GM12878 (cell line): Measurements from ENCODE around the gene MAML3. TPM values are rescaled to one million over a fixed set of nuclear protein-coding genes. Genes with fewer than 3 reads are reported as not detected.

Experiments
- ATAC-seq: fragments of 200-7000 bp; cut with Tn5 transposase; 3 replicates; pipeline ENCODE4 v1.9.1; 2020; ENCODE audit warnings: mild to moderate bottlenecking, moderate library complexity
- BruUV-seq: library from RNA; stranded (reverse); fragments of 400-500 nt; replicated peaks from 2 replicates; lab custom pipeline; 2021; lab: Mats Ljungman, UMichigan
- CTCF ChIA-PET: fragments of 300-600 bp; sonication (Branson Sonifier 250); formaldehyde crosslinking; extraction: SDS; loops from one replicate; lab custom pipeline; 2021; ENCODE audit warnings: inconsistent platforms; lab: Yijun Ruan, JAX
- POLR2A ChIA-PET: fragments of 350-600 bp; formaldehyde crosslinking; extraction: SDS; loops from one replicate; lab custom pipeline; 2021; ENCODE audit warnings: inconsistent platforms; lab: Charles Lee
- RAD21 ChIA-PET: fragments of 300-600 bp; sonication (Branson Sonifier 250); formaldehyde crosslinking; loops from one replicate; lab custom pipeline; 2023; ENCODE audit warnings: antibody characterized with exemption; ENCODE audit not compliant: unreplicated experiment; lab: Charles Lee
- SMC1A ChIA-PET: fragments of 300-600 bp; sonication (Branson Sonifier 250); formaldehyde crosslinking; loops from one replicate; lab custom pipeline; 2023; ENCODE audit not compliant: unreplicated experiment, uncharacterized antibody; lab: Charles Lee
- DNase-seq: peaks from one replicate; pipeline ENCODE4 v3.0.0-alpha.2; 2011; ENCODE audit warnings: low read depth, low spot score
- FAIRE-seq: peaks from 3 replicates; lab custom pipeline; 2011; peaks lifted over from hg19 to GRCh38; lab: Jason Lieb, UNC
- H2AFZ ChIP-seq: 2 replicates; pipeline ENCODE4 v1.6.0; 2011; ENCODE audit warnings: low read depth, low read length, control low read depth; ENCODE audit not compliant: control insufficient read depth
- H3K27ac ChIP-seq: 2 replicates; pipeline ENCODE4 v1.5.1; 2011; ENCODE audit warnings: control low read depth; ENCODE audit not compliant: control insufficient read depth, insufficient read depth
- H3K27me3 ChIP-seq, 2 experiments: replicated peaks in 1 of 2; 2 replicates each; pipeline versions ENCODE4 v1.6.0 to v1.6.1; 2011; ENCODE audit warnings: low read length in 1 of 2; ENCODE audit not compliant: control insufficient read depth in 2 of 2, insufficient read depth in 2 of 2
- H3K36me3 ChIP-seq, 2 experiments: 2 replicates each; pipeline ENCODE4 v1.5.1; 2011; ENCODE audit warnings: low read length in 1 of 2; ENCODE audit not compliant: control insufficient read depth in 2 of 2, insufficient read depth in 2 of 2
- H3K4me1 ChIP-seq: 2 replicates; pipeline ENCODE4 v1.6.1; 2011; ENCODE audit warnings: mild to moderate bottlenecking, low read length, moderate library complexity, mixed read lengths; ENCODE audit not compliant: control insufficient read depth, insufficient read depth
- H3K4me2 ChIP-seq: 2 replicates; pipeline ENCODE4 v1.6.0; 2011; ENCODE audit warnings: control low read depth; ENCODE audit not compliant: control insufficient read depth, insufficient read depth
- H3K4me3 ChIP-seq: fragments of 200-600 bp; sonication (generic); 2 replicates; pipeline ENCODE4 v1.5.1; 2016
- H3K79me2 ChIP-seq: 2 replicates; pipeline ENCODE4 v1.6.0; 2011; ENCODE audit warnings: low read length; ENCODE audit not compliant: control insufficient read depth, insufficient read depth
- H3K9ac ChIP-seq: 2 replicates; pipeline ENCODE4 v1.8.0; 2011; ENCODE audit warnings: low read length, control low read depth, mixed read lengths; ENCODE audit not compliant: control insufficient read depth, insufficient read depth
- H3K9me3 ChIP-seq: replicated peaks from 3 replicates; pipeline ENCODE4 v1.5.1; 2011; ENCODE audit warnings: mild to moderate bottlenecking, low read length; ENCODE audit not compliant: control insufficient read depth, insufficient read depth
- H4K20me1 ChIP-seq: 2 replicates; pipeline ENCODE4 v1.6.0; 2011; ENCODE audit not compliant: control insufficient read depth, insufficient read depth
- CHD2 ChIP-seq: IDR thresholded peaks from 2 replicates; pipeline ENCODE4 v1.6.1; 2011; ENCODE audit warnings: low read depth, low read length, improper control_type of control experiment, borderline replicate concordance
- DPF2 ChIP-seq: fragments of 450-650 bp; IDR thresholded peaks from 2 replicates; pipeline ENCODE4 v1.6.1; 2017; ENCODE audit warnings: mild to moderate bottlenecking
- FOXK2 ChIP-seq: fragments of 450-650 bp; IDR thresholded peaks from 2 replicates; pipeline ENCODE4 v1.6.1; 2017; ENCODE audit warnings: mild to moderate bottlenecking, moderate library complexity
- GABPA ChIP-seq: IDR thresholded peaks from 2 replicates; pipeline ENCODE4 v1.6.1; 2014; ENCODE audit warnings: antibody characterized with exemption, low read depth, mild to moderate bottlenecking, inconsistent platforms
- HCFC1 ChIP-seq: fragments of 150-350 bp; IDR thresholded peaks from 2 replicates; pipeline ENCODE4 v1.6.1; 2014; ENCODE audit warnings: low read length
- IRF4 ChIP-seq: IDR thresholded peaks from 2 replicates; pipeline ENCODE4 v1.6.1; 2011; ENCODE audit warnings: low read depth, low read length
- TBL1XR1 ChIP-seq: IDR thresholded peaks from 2 replicates; pipeline ENCODE4 v1.6.1; 2012; ENCODE audit warnings: low read depth, low read length, improper control_type of control experiment
- YBX1 ChIP-seq: fragments of 450-650 bp; IDR thresholded peaks from 2 replicates; pipeline ENCODE4 v1.6.1; 2016; ENCODE audit warnings: antibody characterized with exemption
- WGBS: methylation state at CpG from one replicate; pipeline ENCODE4 v1.1.6; 2016; ENCODE audit warnings: low lambda C conversion rate; ENCODE audit not compliant: insufficient replicate concordance, insufficient coverage; ENCODE audit errors: missing lambda C conversion rate; 5-methylcytosine and 5-hydroxymethylcytosine counted together
- in situ Hi-C: fragments of 300-500 bp; cut with MboI; formaldehyde crosslinking; loops from 9 replicates; pipeline ENCODE4 v1.14.3; 2018; ENCODE audit warnings: mixed read lengths
- intact Hi-C: fragments of 100-400 bp; cut with micrococcal nuclease; formaldehyde crosslinking; loops from one replicate; pipeline ENCODE4 v1.14.2; 2022; ENCODE audit not compliant: unreplicated experiment
- polyA plus RNA-seq, 11 experiments: library from polyadenylated mRNA; depleted of rRNA in 4 of 11; unstranded in 6 of 11; stranded (reverse) in 5 of 11; fragments of >200 nt; fragmentation: Nextera tagmentation in 4 of 11; fragmentation: Illumina TruSeq in 1 of 11; extraction: Ambion mirVana in 4 of 11; extraction: Trizol in 1 of 11; gene quantifications; 1 replicate in 1 of 11; 2 replicates in 10 of 11; pipeline versions ENCODE4 v1.2.1 to v1.2.3, GENCODE V29; 2011 to 2016; ENCODE audit warnings: inconsistent platforms in 2 of 11, missing spikeins in 2 of 11, low read depth in 1 of 11
- total RNA-seq, 4 experiments: library from RNA; depleted of rRNA in 3 of 4; stranded (reverse); fragments of >200 nt in 3 of 4; fragmentation: Illumina TruSeq in 1 of 4; extraction: Trizol in 1 of 4; gene quantifications; 2 replicates each; pipeline versions ENCODE4 v1.2.1 to v1.2.3, GENCODE V29; 2013 to 2021
- TF ChIP-seq, protein P1 (sequence below): fragments of 450-650 bp; conservative IDR thresholded peaks from 2 replicates; pipeline ENCODE4 v1.6.1; 2017; ENCODE audit warnings: mild to moderate bottlenecking, moderate library complexity
- TF ChIP-seq, protein P2 (sequence below): IDR thresholded peaks from 2 replicates; pipeline ENCODE4 v1.6.1; 2012; ENCODE audit warnings: mild to moderate bottlenecking, low read depth, low read length
- TF ChIP-seq, protein P3 (sequence below): fragments of 450-650 bp; IDR thresholded peaks from 2 replicates; pipeline ENCODE4 v1.6.1; 2017; ENCODE audit warnings: mild to moderate bottlenecking, moderate library complexity
- TF ChIP-seq, protein P4 (sequence below): IDR thresholded peaks from 2 replicates; pipeline ENCODE4 v1.6.1; 2012; ENCODE audit warnings: low read length, inconsistent platforms

The MAML3 gene
- total and polyA plus RNA-seq, 10 of the 15 experiments (the other 5 are each of a cell fraction or from before 2014, with no cell fraction given), result under 0.01 to 0.53 (median 0.06) TPM; not detected in 2

DNA sequence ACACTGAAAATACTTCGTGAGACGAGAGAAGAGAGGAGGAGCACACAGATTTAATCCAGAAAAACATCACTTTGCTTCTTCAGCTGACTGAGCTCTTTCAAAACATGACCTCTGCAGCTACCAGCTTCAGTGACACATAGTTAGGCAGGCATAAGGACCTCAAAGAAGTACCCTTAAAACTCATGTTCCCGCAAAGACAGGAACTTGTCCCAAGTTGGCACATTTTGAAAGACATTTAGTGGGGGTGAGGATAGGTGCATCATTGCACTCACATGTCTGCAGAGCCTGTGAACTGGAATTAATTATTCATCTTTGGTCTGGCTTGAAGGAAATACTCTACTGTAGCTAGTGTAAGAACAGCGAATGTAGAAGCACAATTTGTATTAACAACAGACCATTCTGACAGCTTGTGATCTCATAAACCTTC lies 266.6 kb downstream of the MAML3 start:
- Histone ChIP-seq H3K4me2 (no peak overlapping the region), H3K27me3 (no peaks in the 10 kb centered on the region; a peak in 1 of 4 replicates), H3K79me2 (no peaks in the 10 kb centered on the region), H3K4me3 (no peak overlapping the region), H4K20me1 (no peaks in the 10 kb centered on the region), H3K4me1 (no peaks in the 10 kb centered on the region), H3K27ac (no peak overlapping the region), H3K9me3 (no peaks in the 10 kb centered on the region), H3K36me3 (no peaks in the 10 kb centered on the region), H2AFZ (no peak overlapping the region), H3K9ac (no peak overlapping the region)
- no TSS peak for BruUV-seq
- RAD21 ChIA-PET, result no interaction called here
- in situ Hi-C loops (no loop called here), intact Hi-C loops (no loop called here)
- FAIRE-seq (no peak), ATAC-seq (no peak), DNase-seq (no peak)
- 67% methylated on average over 4 of the region's 4 CpGs for WGBS
- CTCF ChIA-PET, result interaction anchor here (0.6 kb wide), 1 partner anchor 195 kb away, joined by 3 read pairs; no protein-coding TSS in a partner anchor
- POLR2A ChIA-PET, result no interaction called here
- SMC1A ChIA-PET, result no interaction called here
- TF ChIP-seq, protein P1, sequence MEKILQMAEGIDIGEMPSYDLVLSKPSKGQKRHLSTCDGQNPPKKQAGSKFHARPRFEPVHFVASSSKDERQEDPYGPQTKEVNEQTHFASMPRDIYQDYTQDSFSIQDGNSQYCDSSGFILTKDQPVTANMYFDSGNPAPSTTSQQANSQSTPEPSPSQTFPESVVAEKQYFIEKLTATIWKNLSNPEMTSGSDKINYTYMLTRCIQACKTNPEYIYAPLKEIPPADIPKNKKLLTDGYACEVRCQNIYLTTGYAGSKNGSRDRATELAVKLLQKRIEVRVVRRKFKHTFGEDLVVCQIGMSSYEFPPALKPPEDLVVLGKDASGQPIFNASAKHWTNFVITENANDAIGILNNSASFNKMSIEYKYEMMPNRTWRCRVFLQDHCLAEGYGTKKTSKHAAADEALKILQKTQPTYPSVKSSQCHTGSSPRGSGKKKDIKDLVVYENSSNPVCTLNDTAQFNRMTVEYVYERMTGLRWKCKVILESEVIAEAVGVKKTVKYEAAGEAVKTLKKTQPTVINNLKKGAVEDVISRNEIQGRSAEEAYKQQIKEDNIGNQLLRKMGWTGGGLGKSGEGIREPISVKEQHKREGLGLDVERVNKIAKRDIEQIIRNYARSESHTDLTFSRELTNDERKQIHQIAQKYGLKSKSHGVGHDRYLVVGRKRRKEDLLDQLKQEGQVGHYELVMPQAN, result no peak
- TF ChIP-seq GABPA (no peak), YBX1 (no peak), TBL1XR1 (no peak), IRF4 (no peak), CHD2 (no peak), DPF2 (no peak), HCFC1 (no peak), FOXK2 (no peak)
- TF ChIP-seq, protein P2, sequence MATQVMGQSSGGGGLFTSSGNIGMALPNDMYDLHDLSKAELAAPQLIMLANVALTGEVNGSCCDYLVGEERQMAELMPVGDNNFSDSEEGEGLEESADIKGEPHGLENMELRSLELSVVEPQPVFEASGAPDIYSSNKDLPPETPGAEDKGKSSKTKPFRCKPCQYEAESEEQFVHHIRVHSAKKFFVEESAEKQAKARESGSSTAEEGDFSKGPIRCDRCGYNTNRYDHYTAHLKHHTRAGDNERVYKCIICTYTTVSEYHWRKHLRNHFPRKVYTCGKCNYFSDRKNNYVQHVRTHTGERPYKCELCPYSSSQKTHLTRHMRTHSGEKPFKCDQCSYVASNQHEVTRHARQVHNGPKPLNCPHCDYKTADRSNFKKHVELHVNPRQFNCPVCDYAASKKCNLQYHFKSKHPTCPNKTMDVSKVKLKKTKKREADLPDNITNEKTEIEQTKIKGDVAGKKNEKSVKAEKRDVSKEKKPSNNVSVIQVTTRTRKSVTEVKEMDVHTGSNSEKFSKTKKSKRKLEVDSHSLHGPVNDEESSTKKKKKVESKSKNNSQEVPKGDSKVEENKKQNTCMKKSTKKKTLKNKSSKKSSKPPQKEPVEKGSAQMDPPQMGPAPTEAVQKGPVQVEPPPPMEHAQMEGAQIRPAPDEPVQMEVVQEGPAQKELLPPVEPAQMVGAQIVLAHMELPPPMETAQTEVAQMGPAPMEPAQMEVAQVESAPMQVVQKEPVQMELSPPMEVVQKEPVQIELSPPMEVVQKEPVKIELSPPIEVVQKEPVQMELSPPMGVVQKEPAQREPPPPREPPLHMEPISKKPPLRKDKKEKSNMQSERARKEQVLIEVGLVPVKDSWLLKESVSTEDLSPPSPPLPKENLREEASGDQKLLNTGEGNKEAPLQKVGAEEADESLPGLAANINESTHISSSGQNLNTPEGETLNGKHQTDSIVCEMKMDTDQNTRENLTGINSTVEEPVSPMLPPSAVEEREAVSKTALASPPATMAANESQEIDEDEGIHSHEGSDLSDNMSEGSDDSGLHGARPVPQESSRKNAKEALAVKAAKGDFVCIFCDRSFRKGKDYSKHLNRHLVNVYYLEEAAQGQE, result no peak
- TF ChIP-seq, protein P3, sequence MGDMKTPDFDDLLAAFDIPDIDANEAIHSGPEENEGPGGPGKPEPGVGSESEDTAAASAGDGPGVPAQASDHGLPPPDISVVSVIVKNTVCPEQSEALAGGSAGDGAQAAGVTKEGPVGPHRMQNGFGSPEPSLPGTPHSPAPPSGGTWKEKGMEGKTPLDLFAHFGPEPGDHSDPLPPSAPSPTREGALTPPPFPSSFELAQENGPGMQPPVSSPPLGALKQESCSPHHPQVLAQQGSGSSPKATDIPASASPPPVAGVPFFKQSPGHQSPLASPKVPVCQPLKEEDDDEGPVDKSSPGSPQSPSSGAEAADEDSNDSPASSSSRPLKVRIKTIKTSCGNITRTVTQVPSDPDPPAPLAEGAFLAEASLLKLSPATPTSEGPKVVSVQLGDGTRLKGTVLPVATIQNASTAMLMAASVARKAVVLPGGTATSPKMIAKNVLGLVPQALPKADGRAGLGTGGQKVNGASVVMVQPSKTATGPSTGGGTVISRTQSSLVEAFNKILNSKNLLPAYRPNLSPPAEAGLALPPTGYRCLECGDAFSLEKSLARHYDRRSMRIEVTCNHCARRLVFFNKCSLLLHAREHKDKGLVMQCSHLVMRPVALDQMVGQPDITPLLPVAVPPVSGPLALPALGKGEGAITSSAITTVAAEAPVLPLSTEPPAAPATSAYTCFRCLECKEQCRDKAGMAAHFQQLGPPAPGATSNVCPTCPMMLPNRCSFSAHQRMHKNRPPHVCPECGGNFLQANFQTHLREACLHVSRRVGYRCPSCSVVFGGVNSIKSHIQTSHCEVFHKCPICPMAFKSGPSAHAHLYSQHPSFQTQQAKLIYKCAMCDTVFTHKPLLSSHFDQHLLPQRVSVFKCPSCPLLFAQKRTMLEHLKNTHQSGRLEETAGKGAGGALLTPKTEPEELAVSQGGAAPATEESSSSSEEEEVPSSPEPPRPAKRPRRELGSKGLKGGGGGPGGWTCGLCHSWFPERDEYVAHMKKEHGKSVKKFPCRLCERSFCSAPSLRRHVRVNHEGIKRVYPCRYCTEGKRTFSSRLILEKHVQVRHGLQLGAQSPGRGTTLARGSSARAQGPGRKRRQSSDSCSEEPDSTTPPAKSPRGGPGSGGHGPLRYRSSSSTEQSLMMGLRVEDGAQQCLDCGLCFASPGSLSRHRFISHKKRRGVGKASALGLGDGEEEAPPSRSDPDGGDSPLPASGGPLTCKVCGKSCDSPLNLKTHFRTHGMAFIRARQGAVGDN, result no peak
- TF ChIP-seq, protein P4, sequence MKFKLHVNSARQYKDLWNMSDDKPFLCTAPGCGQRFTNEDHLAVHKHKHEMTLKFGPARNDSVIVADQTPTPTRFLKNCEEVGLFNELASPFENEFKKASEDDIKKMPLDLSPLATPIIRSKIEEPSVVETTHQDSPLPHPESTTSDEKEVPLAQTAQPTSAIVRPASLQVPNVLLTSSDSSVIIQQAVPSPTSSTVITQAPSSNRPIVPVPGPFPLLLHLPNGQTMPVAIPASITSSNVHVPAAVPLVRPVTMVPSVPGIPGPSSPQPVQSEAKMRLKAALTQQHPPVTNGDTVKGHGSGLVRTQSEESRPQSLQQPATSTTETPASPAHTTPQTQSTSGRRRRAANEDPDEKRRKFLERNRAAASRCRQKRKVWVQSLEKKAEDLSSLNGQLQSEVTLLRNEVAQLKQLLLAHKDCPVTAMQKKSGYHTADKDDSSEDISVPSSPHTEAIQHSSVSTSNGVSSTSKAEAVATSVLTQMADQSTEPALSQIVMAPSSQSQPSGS, result no peak
